NCI-H446 (cell line): ENCODE data around the gene AP1G2.
A peak's percentile ranks its signal among the peaks of the same experiment; 100 is the strongest.
"Not testable (repeated sequence)": the region's sequence is repeated elsewhere in the genome, so short reads cannot be mapped to it uniquely, and the experiment has no call there.

Source experiments
- DNase-seq, 2 experiments: peaks; one replicate each; lab custom pipeline; 2025; lab: John Stamatoyannopoulos, UW

AP1G2 gene

DNA sequence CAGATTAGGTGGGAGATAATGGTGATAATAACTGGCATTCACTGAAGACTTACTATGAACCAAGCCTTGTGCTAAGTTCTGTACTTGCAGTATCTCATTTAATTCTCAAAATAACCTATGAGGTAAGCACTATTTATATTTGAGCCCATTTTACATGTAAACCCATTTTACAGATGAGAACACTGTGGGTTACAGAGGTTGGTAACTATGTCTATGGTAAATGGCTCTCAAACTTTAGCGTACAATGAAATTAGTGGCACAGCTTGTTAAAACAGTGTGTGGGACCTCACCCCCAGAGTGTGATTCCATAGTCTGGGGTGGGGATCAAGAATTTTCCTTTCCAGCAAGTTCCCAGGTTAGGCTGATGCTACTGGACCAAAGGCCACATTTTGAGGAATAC lies 33.2 kb upstream of the AP1G2 start:
- no peak for DNase-seq

DNA sequence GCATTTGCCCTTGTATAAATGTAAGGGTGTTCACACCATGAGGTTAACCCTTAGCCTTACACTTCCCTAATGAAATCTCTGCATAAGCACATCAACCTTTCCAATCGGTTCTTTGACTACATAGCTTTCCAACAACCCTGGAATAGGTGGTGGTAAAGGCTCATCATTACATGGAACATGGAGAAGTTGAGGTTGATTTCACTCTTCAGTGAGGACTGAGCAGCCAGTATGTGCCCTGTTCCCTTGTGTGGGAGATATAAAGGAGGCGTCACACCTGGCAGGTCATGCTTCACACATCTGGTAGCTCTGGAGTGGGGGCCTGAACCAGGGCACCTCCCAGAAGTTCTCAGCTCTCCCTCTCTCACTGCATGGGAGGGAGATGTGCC lies 32.7 kb upstream of the AP1G2 start:
- DNase-seq = no peak

GRCh38 chr14:23594191-23594590 lies 26.6 kb upstream of the AP1G2 start:
- DNase-seq = not testable (repeated sequence)

DNA sequence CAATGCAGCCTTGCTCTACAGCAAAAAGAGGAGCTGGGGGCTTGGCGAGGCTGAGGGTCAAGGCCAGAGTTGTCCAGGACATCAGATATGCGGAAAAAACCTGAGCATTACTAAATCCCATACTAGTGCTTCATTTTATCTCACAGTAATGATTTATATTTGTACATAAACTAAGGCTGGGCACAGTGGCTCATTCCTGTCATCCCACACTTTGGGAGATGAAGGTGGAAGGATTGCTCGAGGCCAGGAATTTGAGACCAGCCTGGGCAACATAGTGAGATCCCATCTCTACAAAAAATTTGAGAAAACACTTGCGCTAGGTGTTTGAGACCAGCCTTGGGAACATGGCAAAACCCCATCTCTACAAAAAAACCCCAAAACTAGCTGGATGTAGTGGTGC lies 22.6 kb upstream of the AP1G2 start:
- no peak for DNase-seq

GRCh38 chr14:23589606-23590005 lies 22.0 kb upstream of the AP1G2 start:
- no peak for DNase-seq

DNA sequence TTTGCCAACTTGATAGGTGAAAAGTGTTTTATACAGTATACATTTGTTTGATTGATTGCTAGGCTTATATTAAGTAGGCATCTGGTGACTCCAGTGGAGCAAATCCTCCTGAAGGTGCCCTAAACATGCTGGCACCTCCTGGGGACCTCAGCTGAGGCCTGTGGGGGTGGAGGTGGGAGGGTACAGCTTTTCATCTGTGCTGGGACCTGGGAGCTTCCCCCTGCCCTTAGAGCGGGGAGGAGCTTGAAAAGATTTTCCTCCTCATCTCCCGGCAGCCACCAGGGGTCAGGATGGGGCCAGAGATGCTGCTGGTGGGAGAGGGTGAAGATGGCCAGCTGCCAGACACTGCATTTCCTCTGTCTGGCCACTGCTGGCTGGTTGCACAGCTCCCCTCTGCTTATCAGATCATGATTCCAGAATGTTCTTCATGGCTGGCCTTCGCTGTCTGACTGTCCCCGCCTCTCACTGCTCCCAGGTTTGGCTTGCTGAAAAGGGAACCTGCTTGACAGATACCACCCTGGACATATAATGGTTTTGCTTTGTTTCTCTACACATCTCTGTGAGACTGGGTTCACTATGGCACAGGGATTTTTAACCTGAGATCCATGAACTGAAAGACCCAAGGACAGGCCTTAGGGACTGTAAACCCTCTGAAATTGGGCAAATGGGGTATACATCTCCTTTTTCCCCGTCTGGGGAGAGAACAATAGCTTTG lies 21.4 kb upstream of the AP1G2 start:
- DNase-seq = peak; percentile 79 to 90

GRCh38 chr14:23584527-23585203 lies 17.1 kb upstream of the AP1G2 start:
- not testable (repeated sequence) for DNase-seq

GRCh38 chr14:23583761-23584526 lies 16.4 kb upstream of the AP1G2 start:
- DNase-seq = not testable (repeated sequence)

DNA sequence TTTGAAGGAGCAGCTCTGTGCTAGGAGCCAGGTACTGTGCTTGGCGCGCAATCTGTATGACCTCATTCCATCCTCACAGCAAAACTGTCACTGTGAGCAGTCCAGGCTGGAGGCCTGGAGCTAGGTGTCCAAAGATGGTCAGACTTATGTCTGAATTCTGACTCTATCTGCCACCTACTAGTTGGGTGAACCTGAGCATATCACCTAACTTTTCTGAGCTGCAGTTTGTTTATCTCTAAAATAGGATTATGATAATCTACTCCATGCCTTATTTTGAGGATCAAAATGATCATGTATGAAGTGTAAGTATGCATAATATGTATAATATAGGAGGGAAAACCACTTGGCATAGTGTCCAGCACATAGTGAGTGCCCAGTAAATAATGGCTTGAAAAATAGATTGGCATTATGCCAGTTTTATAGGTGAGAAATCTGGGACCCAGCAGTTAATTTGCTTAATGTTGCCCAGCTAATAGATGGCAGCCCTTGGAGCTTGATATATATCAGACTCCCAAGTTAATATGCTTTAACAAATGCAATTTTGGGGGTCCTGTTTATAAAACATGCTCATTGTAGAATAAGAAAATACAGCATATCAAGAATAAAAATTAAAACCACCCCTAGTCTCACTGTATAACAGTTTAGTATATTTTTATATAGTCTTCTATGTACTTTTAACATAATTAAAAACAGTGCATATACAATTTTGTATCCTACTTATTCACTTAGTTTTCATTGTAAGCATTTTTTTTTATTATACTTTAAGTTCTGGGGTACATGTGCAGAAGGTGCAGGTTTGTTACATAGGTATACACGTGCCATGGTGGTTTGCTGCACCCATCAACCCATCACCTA lies 15.5 kb upstream of the AP1G2 start:
- DNase-seq = no peak

- no peak for DNase-seq
These were observed 13.3 kb upstream of the AP1G2 start for GRCh38 chr14:23580948-23581281.

DNA sequence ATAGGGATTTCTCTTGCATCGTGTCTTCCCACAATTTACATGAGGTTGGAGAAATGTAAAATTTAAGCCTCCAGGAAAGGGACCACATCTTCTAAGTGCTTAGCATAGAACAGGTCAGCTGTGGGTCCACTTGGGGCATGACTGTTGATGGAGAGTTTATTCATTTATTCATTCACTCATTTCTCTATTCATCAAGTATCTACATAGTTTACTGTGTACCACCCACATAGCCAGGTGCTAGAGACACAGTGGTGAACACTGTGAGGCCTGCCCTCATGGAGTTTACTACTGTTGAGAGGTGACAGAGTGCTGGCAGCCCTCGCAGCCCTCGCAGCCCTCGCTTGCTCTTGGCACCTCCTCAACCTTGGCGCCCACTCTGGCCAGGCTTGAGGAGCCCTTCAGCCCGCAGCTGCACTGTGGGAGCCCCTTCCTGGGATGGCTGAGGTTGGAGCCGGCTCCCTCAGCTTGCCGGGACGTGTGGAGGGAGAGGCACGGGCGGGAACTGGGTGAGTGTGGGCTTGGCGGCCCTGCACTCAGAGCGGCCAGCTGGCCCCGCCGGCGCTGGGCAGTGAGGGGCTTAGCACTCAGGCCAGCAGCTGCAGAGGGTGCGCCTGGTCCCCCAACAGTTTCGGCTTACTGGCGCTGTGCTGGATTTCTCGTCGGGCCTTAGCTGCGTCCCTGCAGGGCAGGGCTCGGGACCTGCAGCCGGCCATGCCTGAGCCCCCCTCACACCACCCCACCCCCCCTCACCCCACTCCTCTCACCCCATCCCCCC lies 12.7 kb upstream of the AP1G2 start:
- no peak for DNase-seq

- DNase-seq = no peak
These were observed 12.1 kb upstream of the AP1G2 start for GRCh38 chr14:23579739-23580138.

- DNase-seq = no peak
These were observed 11.7 kb upstream of the AP1G2 start for GRCh38 chr14:23579311-23579630.

GRCh38 chr14:23578560-23579310 lies 11.1 kb upstream of the AP1G2 start, which contains the start of gene JPH4:
Gene JPH4, minus strand, starts transcription at chr14:23578790. Its CDS starts 1,337 bp downstream, at chr14:23577453.
- DNase-seq = peak in 1 of 2 experiments; percentile 20

DNA sequence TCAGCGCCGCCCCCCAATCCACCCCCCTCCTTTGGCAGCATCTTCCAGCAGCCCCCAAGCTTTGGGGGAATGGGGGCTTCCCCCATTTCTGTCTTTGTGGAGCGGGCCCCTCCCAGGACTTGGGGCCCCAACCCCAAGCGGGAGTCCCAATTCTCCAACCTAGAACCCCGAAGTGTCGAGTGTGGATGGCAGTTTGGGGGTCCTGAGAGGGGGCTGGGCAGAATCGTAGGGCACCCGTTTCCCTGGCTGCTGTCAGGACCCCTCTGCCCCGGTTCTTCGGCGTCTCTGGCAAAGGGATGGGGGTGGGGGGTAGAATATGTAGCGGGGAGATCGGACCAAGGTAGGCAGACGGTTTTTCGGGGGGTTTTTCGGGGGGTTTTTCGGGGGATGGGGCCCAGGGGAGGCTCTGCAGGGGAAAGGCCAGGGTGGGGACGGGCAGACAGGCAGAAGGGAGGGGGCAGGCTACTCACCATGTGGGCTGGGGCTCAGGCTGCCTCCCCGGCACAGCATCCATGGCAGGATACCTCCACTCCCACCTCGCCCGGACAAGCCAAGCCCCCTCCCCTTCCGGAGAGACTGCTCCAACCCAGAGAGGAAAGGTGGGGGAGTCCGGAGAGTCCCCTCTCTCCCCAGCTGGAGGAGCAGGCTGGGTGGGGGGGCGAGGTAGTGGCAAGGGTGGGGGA lies 10.3 kb upstream of the AP1G2 start:
- no peak for DNase-seq

- no peak for DNase-seq
These were observed 9.6 kb upstream of the AP1G2 start for GRCh38 chr14:23577004-23577681.

- DNase-seq = no peak
These were observed 5.9 kb upstream of the AP1G2 start for GRCh38 chr14:23573384-23574015.

DNA sequence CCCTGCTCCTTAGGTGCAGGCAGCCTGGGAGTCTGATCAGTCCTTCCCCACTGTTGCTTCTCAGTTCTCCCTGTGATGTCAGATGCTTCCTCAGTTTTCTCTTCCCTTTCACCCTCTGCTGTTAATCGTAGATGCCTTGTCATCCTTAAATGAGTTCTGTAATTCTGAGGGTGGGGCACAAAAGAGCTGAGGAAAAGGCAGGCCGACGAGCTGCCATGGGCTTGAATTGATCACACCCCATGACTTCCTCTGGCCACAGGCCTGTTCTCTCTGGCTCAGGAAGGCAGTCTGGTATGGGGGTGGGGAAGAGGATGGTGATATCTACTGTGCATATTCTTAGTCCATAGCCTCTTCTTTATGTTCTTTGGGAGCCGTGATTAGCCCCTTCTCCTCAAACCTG lies 5.2 kb upstream of the AP1G2 start:
- no peak for DNase-seq

DNA sequence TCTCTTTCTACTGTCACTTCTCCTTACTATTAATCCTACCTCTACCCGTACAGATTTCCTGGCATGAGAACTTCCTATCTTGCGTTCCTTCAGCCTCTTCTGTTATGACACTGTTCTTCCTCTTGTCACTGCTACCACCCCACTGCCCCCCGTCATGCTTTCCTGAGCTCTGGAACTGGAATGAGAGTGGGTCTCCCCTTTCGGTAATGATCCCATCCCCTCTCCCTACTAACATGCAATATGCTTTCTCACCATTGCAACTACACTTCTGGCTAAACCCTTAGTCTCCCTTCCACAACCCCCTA lies 4.9 kb upstream of the AP1G2 start:
- DNase-seq = no peak
